ENCODE data around the gene TEX48.

- TF ChIP-seq FOXJ3 (CRISPR knock-in tag; IDR thresholded peaks at IDR 0.05) (no peak), CTCF (IDR thresholded peaks at IDR 0.05) (no peak), YY1 (IDR thresholded peaks at IDR 0.05; ENCODE audit: low read depth) (no peak), RXRA (IDR thresholded peaks at IDR 0.05; ENCODE audit: borderline replicate concordance, low read depth) (no peak), MAX (IDR thresholded peaks at IDR 0.05; ENCODE audit: low read depth) (no peak), ZBTB33 (IDR thresholded peaks at IDR 0.05; ENCODE audit: borderline replicate concordance, low read depth) (no peak), GABPA (IDR thresholded peaks at IDR 0.05; ENCODE audit: low read depth) (no peak), RFX5 (IDR thresholded peaks at IDR 0.05; ENCODE audit: low read length) (no peak)
These were observed 5.1 kb downstream of the TEX48 start for GRCh38 chr9:114676901-114677300.
